ENCODE data around the gene VPS33A. TPM values are rescaled to one million over a fixed set of nuclear protein-coding genes. Genes with fewer than 3 reads are reported as not detected.

Gene VPS33A
- total RNA-seq, 1 experiment from 2014 or later: 18.9 TPM

DNA sequence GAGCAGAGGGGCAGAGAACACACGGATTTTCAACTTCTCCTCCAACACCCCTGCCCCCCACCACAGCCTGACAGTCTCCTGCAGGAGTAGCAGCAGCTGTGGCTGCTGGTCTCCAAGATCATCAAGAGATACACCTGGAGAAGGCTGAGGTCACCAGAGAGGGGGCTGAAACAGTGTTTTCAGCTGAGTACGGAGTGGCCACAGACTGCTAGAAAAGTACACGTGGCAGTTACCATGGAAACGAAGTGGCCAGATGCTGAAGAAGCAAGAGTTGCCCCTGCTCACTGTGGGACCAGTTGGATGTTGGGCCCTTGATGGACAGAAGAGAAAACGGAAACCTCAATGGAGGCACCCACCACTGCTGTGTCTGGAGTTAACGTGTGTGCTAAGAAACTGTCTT, 35.5 kb downstream of the VPS33A start:
- CTCF ChIA-PET: no interaction called here
- no peaks in the 10 kb centered on the region for H3K9me3 Mint-ChIP-seq (ENCODE audit: low read depth, unreplicated experiment)

DNA sequence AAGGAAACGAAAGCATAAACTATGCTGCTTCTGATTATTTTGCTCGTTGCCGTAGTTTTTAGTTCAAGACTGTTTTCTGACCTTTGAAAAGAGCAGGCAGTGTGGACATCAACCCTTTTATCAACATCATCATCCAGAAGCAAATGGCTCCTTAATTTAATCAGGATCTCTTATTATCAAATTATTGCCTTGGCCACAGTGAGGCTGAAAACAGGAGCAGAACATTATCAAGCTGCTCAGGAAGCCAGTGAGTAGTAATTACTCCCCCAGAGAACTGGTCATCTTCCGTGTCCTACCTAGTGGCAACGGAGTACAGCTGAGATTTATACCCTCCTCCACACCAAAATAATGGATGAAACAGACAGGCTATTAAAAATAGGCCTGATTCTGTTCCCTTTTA, 38.2 kb downstream of the VPS33A start:
- DNase-seq: no peak
- TF ChIP-seq, protein P1, sequence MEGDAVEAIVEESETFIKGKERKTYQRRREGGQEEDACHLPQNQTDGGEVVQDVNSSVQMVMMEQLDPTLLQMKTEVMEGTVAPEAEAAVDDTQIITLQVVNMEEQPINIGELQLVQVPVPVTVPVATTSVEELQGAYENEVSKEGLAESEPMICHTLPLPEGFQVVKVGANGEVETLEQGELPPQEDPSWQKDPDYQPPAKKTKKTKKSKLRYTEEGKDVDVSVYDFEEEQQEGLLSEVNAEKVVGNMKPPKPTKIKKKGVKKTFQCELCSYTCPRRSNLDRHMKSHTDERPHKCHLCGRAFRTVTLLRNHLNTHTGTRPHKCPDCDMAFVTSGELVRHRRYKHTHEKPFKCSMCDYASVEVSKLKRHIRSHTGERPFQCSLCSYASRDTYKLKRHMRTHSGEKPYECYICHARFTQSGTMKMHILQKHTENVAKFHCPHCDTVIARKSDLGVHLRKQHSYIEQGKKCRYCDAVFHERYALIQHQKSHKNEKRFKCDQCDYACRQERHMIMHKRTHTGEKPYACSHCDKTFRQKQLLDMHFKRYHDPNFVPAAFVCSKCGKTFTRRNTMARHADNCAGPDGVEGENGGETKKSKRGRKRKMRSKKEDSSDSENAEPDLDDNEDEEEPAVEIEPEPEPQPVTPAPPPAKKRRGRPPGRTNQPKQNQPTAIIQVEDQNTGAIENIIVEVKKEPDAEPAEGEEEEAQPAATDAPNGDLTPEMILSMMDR (IDR thresholded peaks at IDR 0.05; ENCODE audit: unreplicated experiment): no peak

More for the DNA sequence above, 35.5 kb downstream of the VPS33A start:
- intact Hi-C loops (cut with micrococcal nuclease; ENCODE audit: unreplicated experiment): no loop called here
- no TSS peak for BruUV-seq (replicated peaks)
- H3K36me3 Mint-ChIP-seq (ENCODE audit: insufficient read depth, unreplicated experiment): peaks cover 12% of the 10 kb centered on the region
- H3K27ac Mint-ChIP-seq (ENCODE audit: unreplicated experiment): no peak overlapping the region
- H3K4me3 Mint-ChIP-seq (ENCODE audit: low read depth, unreplicated experiment): no peak overlapping the region
- H3K4me1 Mint-ChIP-seq (ENCODE audit: low read depth, unreplicated experiment): no peaks in the 10 kb centered on the region
- no peaks in the 10 kb centered on the region for H3K27me3 Mint-ChIP-seq (ENCODE audit: unreplicated experiment)
- DNase-seq: no peak
- TF ChIP-seq, protein P1 (IDR thresholded peaks at IDR 0.05; ENCODE audit: unreplicated experiment): no peak

DNA sequence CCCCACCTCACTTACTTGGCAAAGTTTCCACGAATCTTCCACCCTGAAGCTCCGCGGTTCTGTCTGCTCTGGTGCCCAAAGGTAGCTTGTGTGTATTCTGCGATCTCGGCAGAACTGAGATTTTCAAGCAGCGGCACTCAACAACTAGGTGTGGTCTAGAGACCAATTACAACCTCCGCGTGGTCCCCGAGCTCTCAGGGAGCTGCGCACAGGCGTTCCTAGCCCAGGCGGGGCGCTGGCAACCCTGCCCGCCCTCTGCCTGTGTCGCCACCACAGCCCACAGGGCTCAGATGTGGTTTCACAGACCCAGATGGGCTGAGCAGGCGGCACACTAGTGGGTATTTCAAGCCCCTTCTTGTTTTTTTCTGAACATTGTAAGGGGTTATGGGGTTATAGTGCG, 39.0 kb downstream of the VPS33A start:
- no peak for DNase-seq
- Mint-ChIP-seq H3K4me1 (ENCODE audit: low read depth, unreplicated experiment) (peaks cover 15% of the 10 kb centered on the region), H3K27ac (ENCODE audit: unreplicated experiment) (no peak overlapping the region), H3K9me3 (ENCODE audit: low read depth, unreplicated experiment) (no peaks in the 10 kb centered on the region), H3K36me3 (ENCODE audit: insufficient read depth, unreplicated experiment) (peaks cover 40% of the 10 kb centered on the region), H3K27me3 (ENCODE audit: unreplicated experiment) (no peaks in the 10 kb centered on the region), H3K4me3 (ENCODE audit: low read depth, unreplicated experiment) (peak overlapping the region; percentile 99)
- no TSS peak for BruUV-seq (replicated peaks)
- intact Hi-C loops (cut with micrococcal nuclease; ENCODE audit: unreplicated experiment): no loop called here
- TF ChIP-seq, protein P1 (IDR thresholded peaks at IDR 0.05; ENCODE audit: unreplicated experiment): no peak
- CTCF ChIA-PET: no interaction called here

More for the DNA sequence above, 38.2 kb downstream of the VPS33A start:
- H3K4me3 Mint-ChIP-seq (ENCODE audit: low read depth, unreplicated experiment): no peak overlapping the region
- BruUV-seq (replicated peaks): no TSS peak
- H3K27ac Mint-ChIP-seq (ENCODE audit: unreplicated experiment): no peak overlapping the region
- CTCF ChIA-PET: no interaction called here
- H3K27me3 Mint-ChIP-seq (ENCODE audit: unreplicated experiment): no peaks in the 10 kb centered on the region
- intact Hi-C loops (cut with micrococcal nuclease; ENCODE audit: unreplicated experiment): no loop called here
- H3K9me3 Mint-ChIP-seq (ENCODE audit: low read depth, unreplicated experiment): no peaks in the 10 kb centered on the region
- peaks cover 35% of the 10 kb centered on the region for H3K36me3 Mint-ChIP-seq (ENCODE audit: insufficient read depth, unreplicated experiment)
- H3K4me1 Mint-ChIP-seq (ENCODE audit: low read depth, unreplicated experiment): peaks cover 15% of the 10 kb centered on the region

DNA sequence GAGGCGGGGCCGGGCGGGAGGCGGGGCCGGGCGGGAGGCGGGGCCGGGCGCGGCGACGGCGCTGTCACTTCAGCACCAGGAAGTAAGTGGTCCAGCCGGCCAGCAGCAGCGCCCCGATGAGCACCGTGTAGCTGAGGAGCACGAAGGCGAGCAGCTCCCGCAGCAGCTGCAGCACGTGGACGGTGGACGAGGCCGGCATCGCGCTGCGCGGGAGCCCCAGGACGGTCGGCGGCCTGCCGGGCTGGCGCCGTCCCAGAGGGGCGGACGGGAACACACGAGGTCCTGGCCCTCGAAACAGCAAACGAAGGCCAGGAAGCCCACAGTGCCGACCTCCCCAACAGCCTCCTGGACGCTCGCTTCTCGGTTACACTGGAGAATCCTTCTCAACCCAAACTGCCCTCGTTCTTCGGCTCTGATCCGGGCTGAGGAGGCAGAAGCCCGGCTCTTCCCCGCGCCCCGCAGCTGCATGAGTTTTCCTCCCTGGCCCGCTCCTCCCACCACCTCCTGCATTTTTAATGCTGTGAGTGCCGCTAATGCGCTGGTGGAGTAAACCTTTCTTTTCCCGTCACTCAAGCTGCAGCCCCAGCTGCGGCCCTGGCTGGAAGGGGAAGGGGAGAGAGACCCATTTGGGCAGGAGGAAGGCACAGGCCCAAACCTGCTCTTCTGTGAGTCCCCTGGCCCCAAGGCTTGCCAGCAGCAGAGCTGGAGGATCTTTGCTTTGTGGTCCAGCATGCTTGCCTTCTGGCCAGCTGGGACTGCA, 39.7 kb downstream of the VPS33A start:
- intact Hi-C loops (cut with micrococcal nuclease; ENCODE audit: unreplicated experiment): no loop called here
- Mint-ChIP-seq H3K4me1 (ENCODE audit: low read depth, unreplicated experiment) (peaks cover 15% of the 10 kb centered on the region), H3K36me3 (ENCODE audit: insufficient read depth, unreplicated experiment) (peaks cover 44% of the 10 kb centered on the region), H3K9me3 (ENCODE audit: low read depth, unreplicated experiment) (no peaks in the 10 kb centered on the region), H3K4me3 (ENCODE audit: low read depth, unreplicated experiment) (peak overlapping the region; percentile 99), H3K27me3 (ENCODE audit: unreplicated experiment) (no peaks in the 10 kb centered on the region), H3K27ac (ENCODE audit: unreplicated experiment) (no peak overlapping the region)
- CTCF ChIA-PET: interaction anchor here (0.6 to 0.7 kb wide), 3 partner anchors 235 to 1924 kb away, joined by 3 to 8 read pairs (median 4); partner anchors contain the start of gene SIRT4
- no peak for DNase-seq
- no TSS peak for BruUV-seq (replicated peaks)
- TF ChIP-seq, protein P1 (IDR thresholded peaks at IDR 0.05; ENCODE audit: unreplicated experiment): no peak

Measured in Calu3 (cell line).